MCF 10A (cell line): Measurements from ENCODE around the gene CYSLTR2. TPM values are rescaled to one million over a fixed set of nuclear protein-coding genes. Genes with fewer than 3 reads are reported as not detected.

ENCODE experiments used
- BruUV-seq: library from RNA; stranded (reverse); fragments of 400-500 nt; replicated peaks from 2 replicates; lab custom pipeline; 2021; lab: Mats Ljungman, UMichigan
- CTCF ChIA-PET: fragments of 300-600 bp; sonication (Branson Sonifier 250); formaldehyde crosslinking; extraction: SDS; loops from one replicate; lab custom pipeline; 2021; ENCODE audit warnings: antibody characterized with exemption, inconsistent platforms; lab: Yijun Ruan, JAX
- POLR2A ChIA-PET: fragments of 300-600, 350-650 bp; sonication (Branson Sonifier 250); formaldehyde crosslinking; extraction: SDS; loops from one replicate; lab custom pipeline; 2020; ENCODE audit warnings: antibody characterized with exemption, inconsistent platforms; lab: Yijun Ruan, JAX
- DNase-seq: peaks from one replicate; pipeline ENCODE4 v3.0.0-alpha.2; 2018; ENCODE audit not compliant: unreplicated experiment
- H3K27ac Mint-ChIP-seq: one replicate; pipeline ENCODE4 v1.8.0; 2022; ENCODE audit warnings: mild to moderate bottlenecking, low read depth, mixed read lengths; ENCODE audit not compliant: unreplicated experiment
- H3K27me3 Mint-ChIP-seq: one replicate; pipeline ENCODE4 v1.8.0; 2022; ENCODE audit warnings: mixed read lengths; ENCODE audit not compliant: insufficient read depth, unreplicated experiment
- H3K36me3 Mint-ChIP-seq: one replicate; pipeline ENCODE4 v1.8.0; 2022; ENCODE audit warnings: mild to moderate bottlenecking, moderate library complexity, mixed read lengths; ENCODE audit not compliant: insufficient read depth, unreplicated experiment
- H3K4me1 Mint-ChIP-seq: one replicate; pipeline ENCODE4 v1.8.0; 2022; ENCODE audit warnings: mixed read lengths; ENCODE audit not compliant: insufficient read depth, unreplicated experiment
- H3K4me3 Mint-ChIP-seq: one replicate; pipeline ENCODE4 v1.8.0; 2022; ENCODE audit warnings: mild to moderate bottlenecking, moderate library complexity, mixed read lengths; ENCODE audit not compliant: unreplicated experiment
- H3K9me3 Mint-ChIP-seq: one replicate; pipeline ENCODE4 v1.8.0; 2022; ENCODE audit warnings: mixed read lengths; ENCODE audit not compliant: unreplicated experiment
- intact Hi-C: fragments of 100-400 bp; cut with micrococcal nuclease; formaldehyde crosslinking; loops from 2 replicates; pipeline ENCODE4 v1.14.1; 2022
- total RNA-seq: library from RNA; stranded (reverse); gene quantifications from 2 replicates; pipeline ENCODE4 v1.2.3, GENCODE V29; 2022
- TF ChIP-seq, protein P1 (sequence below): fragments of 200-600 bp; IDR thresholded peaks from one replicate; pipeline ENCODE4 v1.8.0; 2022; ENCODE audit warnings: antibody characterized with exemption, mild to moderate bottlenecking; ENCODE audit not compliant: unreplicated experiment

Gene CYSLTR2
- total RNA-seq, 1 experiment from 2014 or later: not detected

DNA sequence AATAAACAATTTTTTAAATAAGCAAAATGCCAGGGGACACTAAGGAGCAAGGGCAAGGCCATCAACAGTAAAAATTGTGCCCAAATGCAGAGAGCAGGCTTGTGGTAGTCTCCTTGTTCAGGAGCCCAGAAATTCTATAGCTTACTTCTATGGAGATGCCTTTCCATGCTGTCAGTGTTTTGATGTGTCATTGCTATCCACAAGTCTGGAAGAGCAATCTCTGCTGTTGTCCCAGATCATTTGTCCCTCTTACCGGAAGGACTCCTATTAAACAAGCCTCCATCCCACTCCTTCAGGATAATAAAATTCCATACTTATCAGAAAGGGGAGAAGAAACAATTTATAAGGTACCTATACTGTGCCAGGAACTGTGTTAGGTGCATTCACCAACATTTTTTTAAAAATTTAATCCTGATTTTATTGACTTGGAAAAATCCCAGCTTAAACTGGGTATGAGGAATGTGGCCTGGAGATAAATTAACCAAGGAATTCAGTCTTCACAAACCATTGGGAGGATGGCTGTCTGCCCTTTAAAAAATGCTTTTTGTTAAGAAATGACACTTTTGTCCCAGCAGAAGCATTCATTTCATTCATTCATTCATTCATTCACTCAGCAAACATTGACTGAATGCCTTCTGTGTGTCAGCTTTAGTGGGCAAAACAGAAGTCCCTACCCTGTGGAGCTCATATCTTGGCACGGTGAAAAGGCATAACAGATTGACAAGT, 26.8 kb upstream of the CYSLTR2 start:
- ChIA-PET CTCF (no interaction called here), POLR2A (no interaction called here)
- no peak overlapping the region for H3K27ac Mint-ChIP-seq

DNA sequence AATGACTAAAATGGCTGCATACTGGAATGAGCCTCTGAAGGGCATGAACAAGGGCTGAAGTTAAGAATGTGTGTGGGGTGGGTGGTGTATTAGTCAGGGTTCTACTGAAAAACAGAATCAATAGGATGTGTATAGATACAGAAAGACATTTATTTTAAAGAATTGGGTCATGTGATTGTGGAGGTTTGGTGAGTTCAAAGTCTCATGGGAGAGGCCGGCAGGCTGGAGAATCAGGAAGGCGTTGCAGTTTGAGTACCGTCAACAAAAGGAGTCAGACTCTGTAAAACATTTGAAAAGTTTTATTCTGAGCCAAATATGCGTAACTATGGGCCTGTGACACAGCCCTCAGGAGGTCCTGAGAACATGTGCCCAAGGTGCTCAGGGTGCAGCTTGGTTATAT, 24.5 kb upstream of the CYSLTR2 start:
- intact Hi-C loops: no loop called here
- no peak for DNase-seq
- Mint-ChIP-seq H3K27ac (no peak overlapping the region), H3K4me1 (no peaks in the 10 kb centered on the region), H3K36me3 (no peaks in the 10 kb centered on the region), H3K27me3 (no peaks in the 10 kb centered on the region), H3K9me3 (peaks cover 14% of the 10 kb centered on the region), H3K4me3 (no peak overlapping the region)
- no TSS peak for BruUV-seq
- TF ChIP-seq, protein P1, sequence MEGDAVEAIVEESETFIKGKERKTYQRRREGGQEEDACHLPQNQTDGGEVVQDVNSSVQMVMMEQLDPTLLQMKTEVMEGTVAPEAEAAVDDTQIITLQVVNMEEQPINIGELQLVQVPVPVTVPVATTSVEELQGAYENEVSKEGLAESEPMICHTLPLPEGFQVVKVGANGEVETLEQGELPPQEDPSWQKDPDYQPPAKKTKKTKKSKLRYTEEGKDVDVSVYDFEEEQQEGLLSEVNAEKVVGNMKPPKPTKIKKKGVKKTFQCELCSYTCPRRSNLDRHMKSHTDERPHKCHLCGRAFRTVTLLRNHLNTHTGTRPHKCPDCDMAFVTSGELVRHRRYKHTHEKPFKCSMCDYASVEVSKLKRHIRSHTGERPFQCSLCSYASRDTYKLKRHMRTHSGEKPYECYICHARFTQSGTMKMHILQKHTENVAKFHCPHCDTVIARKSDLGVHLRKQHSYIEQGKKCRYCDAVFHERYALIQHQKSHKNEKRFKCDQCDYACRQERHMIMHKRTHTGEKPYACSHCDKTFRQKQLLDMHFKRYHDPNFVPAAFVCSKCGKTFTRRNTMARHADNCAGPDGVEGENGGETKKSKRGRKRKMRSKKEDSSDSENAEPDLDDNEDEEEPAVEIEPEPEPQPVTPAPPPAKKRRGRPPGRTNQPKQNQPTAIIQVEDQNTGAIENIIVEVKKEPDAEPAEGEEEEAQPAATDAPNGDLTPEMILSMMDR: no peak
- POLR2A ChIA-PET: no interaction called here
- CTCF ChIA-PET: interaction anchor here (0.7 kb wide), 1 partner anchor 128 kb away, joined by 3 read pairs; no protein-coding TSS in a partner anchor

More for the DNA sequence above, 26.8 kb upstream of the CYSLTR2 start:
- Mint-ChIP-seq H3K9me3 (peaks cover 14% of the 10 kb centered on the region), H3K27me3 (no peaks in the 10 kb centered on the region), H3K36me3 (no peaks in the 10 kb centered on the region), H3K4me3 (no peak overlapping the region), H3K4me1 (no peaks in the 10 kb centered on the region)
- intact Hi-C loops: no loop called here
- DNase-seq: no peak
- no TSS peak for BruUV-seq
- TF ChIP-seq, protein P1: no peak

DNA sequence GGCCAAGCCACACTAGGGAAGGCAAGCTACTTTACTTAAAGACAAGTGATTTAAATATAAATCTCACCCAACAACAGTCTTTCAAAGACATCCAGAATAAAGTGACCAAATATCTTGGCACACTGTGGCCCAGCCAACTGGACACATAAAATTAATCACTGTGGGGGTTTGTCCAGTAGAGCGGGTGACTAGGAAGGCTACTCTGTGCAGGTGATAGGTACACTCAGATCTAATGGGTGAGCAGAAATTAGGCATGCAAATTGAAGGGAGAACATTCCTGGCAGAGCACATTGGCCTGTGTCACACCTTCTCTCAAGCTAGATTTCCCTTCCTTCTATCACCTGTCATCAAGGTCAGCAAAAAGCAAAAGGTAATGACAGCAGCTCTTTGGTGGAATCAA, 23.4 kb upstream of the CYSLTR2 start:
- POLR2A ChIA-PET: no interaction called here
- Mint-ChIP-seq H3K36me3 (no peaks in the 10 kb centered on the region), H3K4me1 (no peaks in the 10 kb centered on the region), H3K27ac (no peak overlapping the region), H3K27me3 (no peaks in the 10 kb centered on the region), H3K9me3 (peaks cover 14% of the 10 kb centered on the region), H3K4me3 (no peak overlapping the region)
- TF ChIP-seq, protein P1: no peak
- CTCF ChIA-PET: no interaction called here
- no peak for DNase-seq
- intact Hi-C loops: no loop called here
- BruUV-seq: no TSS peak

DNA sequence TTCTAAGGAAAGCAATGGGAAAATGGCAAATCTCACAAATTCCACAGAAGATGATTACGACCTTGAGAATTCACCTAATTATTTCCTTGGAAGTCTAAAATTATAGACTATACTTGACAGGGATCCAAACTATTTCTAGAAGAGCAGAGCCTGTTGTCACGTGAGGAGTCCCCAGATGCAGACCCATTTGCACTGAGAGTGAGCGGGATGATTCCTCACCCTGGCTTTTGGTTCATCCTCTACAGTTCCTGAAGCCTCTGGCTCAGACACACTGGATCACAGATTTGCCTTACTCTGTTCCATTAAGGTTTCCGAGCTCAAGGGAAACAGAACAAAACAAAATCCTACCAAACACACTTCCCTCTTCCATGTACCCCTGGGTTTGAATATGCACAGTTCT, 23.0 kb upstream of the CYSLTR2 start:
- ChIA-PET CTCF (no interaction called here), POLR2A (no interaction called here)
- no peaks in the 10 kb centered on the region for H3K4me1 Mint-ChIP-seq
- no peaks in the 10 kb centered on the region for H3K36me3 Mint-ChIP-seq
- TF ChIP-seq, protein P1: no peak
- intact Hi-C loops: no loop called here
- no peak overlapping the region for H3K27ac Mint-ChIP-seq
- H3K27me3 Mint-ChIP-seq: no peaks in the 10 kb centered on the region
- DNase-seq: no peak
- H3K4me3 Mint-ChIP-seq: no peak overlapping the region
- BruUV-seq: no TSS peak
- H3K9me3 Mint-ChIP-seq: peaks cover 14% of the 10 kb centered on the region
